ENCODE data around the gene MANEAL.

GRCh38 chr1:37824001-37824400, 30.4 kb downstream of the MANEAL start:
- TF ChIP-seq CTCF (IDR thresholded peaks at IDR 0.05) (no peak), ZFX (IDR thresholded peaks at IDR 0.05; ENCODE audit: borderline replicate concordance) (no peak)

Data from 22Rv1 (cell line).